Measurements from ENCODE around the gene PLXNB1.

The PLXNB1 gene

GRCh38 chr3:48412375-48413001 is 17.4 kb downstream of the PLXNB1 start:
- TF ChIP-seq CTCF (IDR thresholded peaks at IDR 0.05; ENCODE audit: borderline replicate concordance, extremely low read depth, low read length, poor library complexity, severe bottlenecking) (no peak), EZH2 (IDR thresholded peaks at IDR 0.05; ENCODE audit: borderline replicate concordance, low read depth, low read length, severe bottlenecking) (no peak)
- H3K27me3 ChIP-seq (ENCODE audit: insufficient read depth, low read length, poor library complexity), result no peaks in the 10 kb centered on the region
- no peak overlapping the region for H2AFZ ChIP-seq (ENCODE audit: low read depth, low read length)
- H3K27ac ChIP-seq (ENCODE audit: low read length), result no peak overlapping the region
- no peaks in the 10 kb centered on the region for H3K4me1 ChIP-seq (ENCODE audit: insufficient read depth, low read length)
- no peaks in the 10 kb centered on the region for H3K36me3 ChIP-seq (ENCODE audit: insufficient read depth, low read length)
- no peaks in the 10 kb centered on the region for H3K79me2 ChIP-seq (ENCODE audit: insufficient read depth, low read length)
- ATAC-seq (ENCODE audit: insufficient read depth, low read depth) (no peak), DNase-seq (no peak)
- no peak overlapping the region for H3K4me2 ChIP-seq (ENCODE audit: insufficient read depth, low read length)
- H3K9me3 ChIP-seq (ENCODE audit: insufficient read depth, low read length, severe bottlenecking), result no peaks in the 10 kb centered on the region
- H3K4me3 ChIP-seq (ENCODE audit: low read depth in 1 of 2, low read length in 2 of 2), result no peak overlapping the region
- H3K9ac ChIP-seq (ENCODE audit: low read depth, low read length), result no peak overlapping the region
- H4K20me1 ChIP-seq (ENCODE audit: insufficient read depth, low read length), result peaks cover 3% of the 10 kb centered on the region; the same call in 1 of the 2 replicates

- ATAC-seq (ENCODE audit: insufficient read depth, low read depth) (no peak), DNase-seq (no peak)
- H3K27ac ChIP-seq (ENCODE audit: low read length), result no peak overlapping the region
- no peak overlapping the region for H3K4me2 ChIP-seq (ENCODE audit: insufficient read depth, low read length)
- TF ChIP-seq CTCF (IDR thresholded peaks at IDR 0.05; ENCODE audit: borderline replicate concordance, extremely low read depth, low read length, poor library complexity, severe bottlenecking), result no peak
- TF ChIP-seq EZH2 (IDR thresholded peaks at IDR 0.05; ENCODE audit: borderline replicate concordance, low read depth, low read length, severe bottlenecking), result no peak
- H2AFZ ChIP-seq (ENCODE audit: low read depth, low read length), result no peak overlapping the region
- no peak overlapping the region for H3K4me3 ChIP-seq (ENCODE audit: low read depth in 1 of 2, low read length in 2 of 2)
- no peak overlapping the region for H3K9ac ChIP-seq (ENCODE audit: low read depth, low read length)
- H3K79me2 ChIP-seq (ENCODE audit: insufficient read depth, low read length), result no peaks in the 10 kb centered on the region
- no peaks in the 10 kb centered on the region for H3K27me3 ChIP-seq (ENCODE audit: insufficient read depth, low read length, poor library complexity)
- H4K20me1 ChIP-seq (ENCODE audit: insufficient read depth, low read length), result peaks cover 3% of the 10 kb centered on the region; the same call in 1 of the 2 replicates
- no peaks in the 10 kb centered on the region for H3K9me3 ChIP-seq (ENCODE audit: insufficient read depth, low read length, severe bottlenecking)
- H3K4me1 ChIP-seq (ENCODE audit: insufficient read depth, low read length), result no peaks in the 10 kb centered on the region
- H3K36me3 ChIP-seq (ENCODE audit: insufficient read depth, low read length), result no peaks in the 10 kb centered on the region
Measured at GRCh38 chr3:48411606-48412374, 18.1 kb downstream of the PLXNB1 start.

- no peak for DNase-seq
- Histone ChIP-seq H4K20me1 (ENCODE audit: insufficient read depth, low read length) (peaks cover 3% of the 10 kb centered on the region; the same call in 1 of the 2 replicates), H3K36me3 (ENCODE audit: insufficient read depth, low read length) (no peaks in the 10 kb centered on the region), H3K4me3 (ENCODE audit: low read depth in 1 of 2, low read length in 2 of 2) (no peak overlapping the region), H3K27me3 (ENCODE audit: insufficient read depth, low read length, poor library complexity) (no peaks in the 10 kb centered on the region), H3K9me3 (ENCODE audit: insufficient read depth, low read length, severe bottlenecking) (no peaks in the 10 kb centered on the region), H2AFZ (ENCODE audit: low read depth, low read length) (no peak overlapping the region), H3K9ac (ENCODE audit: low read depth, low read length) (no peak overlapping the region), H3K79me2 (ENCODE audit: insufficient read depth, low read length) (no peaks in the 10 kb centered on the region), H3K4me2 (ENCODE audit: insufficient read depth, low read length) (no peak overlapping the region), H3K4me1 (ENCODE audit: insufficient read depth, low read length) (no peaks in the 10 kb centered on the region), H3K27ac (ENCODE audit: low read length) (no peak overlapping the region)
- TF ChIP-seq EZH2 (IDR thresholded peaks at IDR 0.05; ENCODE audit: borderline replicate concordance, low read depth, low read length, severe bottlenecking) (no peak), CTCF (IDR thresholded peaks at IDR 0.05; ENCODE audit: borderline replicate concordance, extremely low read depth, low read length, poor library complexity, severe bottlenecking) (no peak)
- ATAC-seq (ENCODE audit: insufficient read depth, low read depth), result no peak
Measured at GRCh38 chr3:48411041-48411588, 18.8 kb downstream of the PLXNB1 start.
